CD14-positive monocyte (primary cell): ENCODE data around the gene ZNF888. TPM values are rescaled to one million over a fixed set of nuclear protein-coding genes. Genes with fewer than 3 reads are reported as not detected.
"Not testable (repeated sequence)": the region's sequence is repeated elsewhere in the genome, so short reads cannot be mapped to it uniquely, and the experiment has no call there.

Experiments
- DNase-seq, 3 donors: peaks; one replicate each; pipeline ENCODE4 v3.0.0-alpha.2; 2011 to 2022
- H2AFZ ChIP-seq: 2 replicates; pipeline ENCODE4 v1.6.0; 2012; ENCODE audit warnings: mild to moderate bottlenecking, low read depth, low read length, inconsistent platforms; ENCODE audit not compliant: insufficient read depth, poor library complexity, severe bottlenecking
- H3K27ac ChIP-seq, 2 donors: 1 replicate in 1 of 2; 2 replicates in 1 of 2; pipeline ENCODE4 v1.5.1; 2012 to 2013; ENCODE audit warnings: low read length in 2 of 2, control low read depth in 1 of 2, inconsistent platforms in 1 of 2, low read depth in 1 of 2, mild to moderate bottlenecking in 1 of 2
- H3K27me3 ChIP-seq, 2 donors: one replicate each; pipeline versions ENCODE4 v1.6.0 to v1.6.1; 2011 to 2013; ENCODE audit warnings: low read length in 2 of 2; ENCODE audit not compliant: control insufficient read depth in 2 of 2, insufficient read depth in 2 of 2
- H3K36me3 ChIP-seq, 2 donors: replicated peaks in 1 of 2; 1 replicate in 1 of 2; 2 replicates in 1 of 2; pipeline versions ENCODE4 v1.5.1 to v1.6.1; 2012 to 2013; ENCODE audit warnings: low read length in 2 of 2, control low read depth in 1 of 2, inconsistent platforms in 1 of 2, mild to moderate bottlenecking in 1 of 2; ENCODE audit not compliant: insufficient read depth in 2 of 2, control insufficient read depth in 1 of 2
- H3K4me1 ChIP-seq, 2 donors: 1 replicate in 1 of 2; 2 replicates in 1 of 2; pipeline versions ENCODE4 v1.5.1 to v1.6.1; 2012 to 2013; ENCODE audit warnings: low read length in 2 of 2, control low read depth in 1 of 2, inconsistent platforms in 1 of 2, mild to moderate bottlenecking in 1 of 2, moderate library complexity in 1 of 2; ENCODE audit not compliant: insufficient read depth in 2 of 2, control insufficient read depth in 1 of 2
- H3K4me2 ChIP-seq: replicated peaks from 2 replicates; pipeline ENCODE3; 2012; ENCODE audit warnings: low read length, moderate library complexity, mild to moderate bottlenecking; ENCODE audit not compliant: poor library complexity, severe bottlenecking; ENCODE audit errors: extremely low read depth
- H3K4me3 ChIP-seq, 3 experiments: fragments of 200-600 bp in 1 of 3; sonication (generic) in 1 of 3; replicated peaks in 1 of 3; 1 replicate in 2 of 3; 2 replicates in 1 of 3; pipeline ENCODE4 v1.5.1; 2011 to 2013; ENCODE audit warnings: low read length in 3 of 3, mild to moderate bottlenecking in 3 of 3, control low read depth in 2 of 3, low read depth in 2 of 3, inconsistent platforms in 1 of 3, moderate library complexity in 1 of 3
- H3K79me2 ChIP-seq: 2 replicates; pipeline ENCODE4 v1.6.0; 2012; ENCODE audit warnings: mild to moderate bottlenecking, control low read depth, inconsistent platforms, low read length, moderate library complexity; ENCODE audit not compliant: insufficient read depth
- H3K9ac ChIP-seq: 2 replicates; pipeline ENCODE4 v1.6.0; 2017; ENCODE audit warnings: low read length, mild to moderate bottlenecking; ENCODE audit not compliant: insufficient read depth, poor library complexity, severe bottlenecking
- H3K9me3 ChIP-seq, 2 donors: replicated peaks in 1 of 2; 1 replicate in 1 of 2; 2 replicates in 1 of 2; pipeline versions ENCODE4 v1.5.1 to v1.6.1; 2012 to 2013; ENCODE audit warnings: low read length in 2 of 2, control low read depth in 1 of 2; ENCODE audit not compliant: control insufficient read depth in 1 of 2, insufficient read depth in 1 of 2
- H4K20me1 ChIP-seq: 2 replicates; pipeline ENCODE4 v1.6.0; 2012; ENCODE audit warnings: mild to moderate bottlenecking, low read length, control low read depth, moderate library complexity; ENCODE audit not compliant: insufficient read depth
- H3K27ac Mint-ChIP-seq, 7 donors: one replicate each; pipeline ENCODE4 v1.8.0; 2020; ENCODE audit warnings: mild to moderate bottlenecking in 7 of 7, mixed read lengths in 7 of 7, moderate library complexity in 6 of 7, inconsistent platforms in 2 of 7
- H3K27me3 Mint-ChIP-seq, 3 donors: one replicate each; pipeline ENCODE4 v1.8.0; 2021 to 2022; ENCODE audit warnings: low read depth in 3 of 3, mild to moderate bottlenecking in 3 of 3, mixed read lengths in 3 of 3, moderate library complexity in 3 of 3, inconsistent platforms in 1 of 3
- H3K36me3 Mint-ChIP-seq, 2 donors: one replicate each; pipeline ENCODE4 v1.8.0; 2020; ENCODE audit warnings: mixed read lengths in 2 of 2, inconsistent platforms in 1 of 2, mild to moderate bottlenecking in 1 of 2
- H3K4me1 Mint-ChIP-seq: one replicate; pipeline ENCODE4 v1.8.0; 2020; ENCODE audit warnings: mild to moderate bottlenecking, mixed read lengths
- H3K4me3 Mint-ChIP-seq, 2 donors: one replicate each; pipeline ENCODE4 v1.8.0; 2020; ENCODE audit warnings: mild to moderate bottlenecking in 2 of 2, mixed read lengths in 2 of 2, moderate library complexity in 1 of 2
- H3K9me3 Mint-ChIP-seq, 7 donors: one replicate each; pipeline ENCODE4 v1.8.0; 2020 to 2022; ENCODE audit warnings: mixed read lengths in 7 of 7, mild to moderate bottlenecking in 6 of 7, moderate library complexity in 6 of 7, inconsistent platforms in 2 of 7
- CTCF ChIP-seq: fragments of 200-600 bp; IDR thresholded peaks from one replicate; pipeline ENCODE4 v1.8.0; 2022; ENCODE audit warnings: antibody characterized with exemption, mild to moderate bottlenecking
- WGBS: methylation state at CpG from one replicate; pipeline ENCODE4 v1.1.5; 2013; ENCODE audit warnings: missing lambda C conversion rate; ENCODE audit not compliant: insufficient coverage; 5-methylcytosine and 5-hydroxymethylcytosine counted together
- intact Hi-C, 2 donors: fragments of 100-400 bp; cut with micrococcal nuclease; formaldehyde crosslinking; loops; one replicate each; pipeline versions ENCODE4 v1.15.0 to v1.15.1; 2023
- polyA plus RNA-seq, 3 donors: library from polyadenylated mRNA; depleted of rRNA in 1 of 3; unstranded in 2 of 3; stranded (reverse) in 1 of 3; fragments of 300-500 nt in 2 of 3; fragments of >200 nt in 1 of 3; fragmentation: Illumina TruSeq in 2 of 3; gene quantifications; 1 replicate in 2 of 3; 2 replicates in 1 of 3; pipeline ENCODE4 v1.2.3, GENCODE V29; 2012 to 2021

ZNF888 gene
- polyA plus RNA-seq, 3 donors: 0.71 to 1.7 (median 1.4) TPM

- no peaks in the 10 kb centered on the region for H3K27me3 ChIP-seq
- H3K4me2 ChIP-seq: no peak overlapping the region
- H3K36me3 ChIP-seq: peaks cover 0 to 6% of the 10 kb centered on the region in 2 donors
- Mint-ChIP-seq H3K9me3 (peaks cover 0 to 42% (median 22%) of the 10 kb centered on the region in 7 donors), H3K4me1 (peaks cover 42% of the 10 kb centered on the region), H3K4me3 (no peak overlapping the region), H3K27ac (peak overlapping the region in 1 of 7 donors; percentile 60), H3K27me3 (peaks cover 0 to 2% (median 0%) of the 10 kb centered on the region in 3 donors), H3K36me3 (peaks cover 6 to 45% of the 10 kb centered on the region in 2 donors)
- peak overlapping the region in 1 of 2 donors; percentile 20 for H3K27ac ChIP-seq
- DNase-seq: peak; percentile 7 to 20 (median 14)
- H3K4me3 ChIP-seq: no peak overlapping the region
- no peak overlapping the region for H3K9ac ChIP-seq
- H3K9me3 ChIP-seq: peaks cover 0 to 21% of the 10 kb centered on the region in 2 donors
- no peak for TF ChIP-seq CTCF
- H2AFZ ChIP-seq: no peak overlapping the region
- intact Hi-C loops: no loop called here
- H4K20me1 ChIP-seq: no peaks in the 10 kb centered on the region
- peaks cover 61% of the 10 kb centered on the region for H3K79me2 ChIP-seq
- 85% methylated on average over 2 of the region's 8 CpGs for WGBS
- peaks cover 27 to 36% of the 10 kb centered on the region in 2 donors for H3K4me1 ChIP-seq
Observed at GRCh38 chr19:52935434-52935833, 12.2 kb upstream of the ZNF888 start.

GRCh38 chr19:52924641-52925040, 1.4 kb upstream of the ZNF888 start:
- H3K9me3 Mint-ChIP-seq: not testable (repeated sequence)

More at GRCh38 chr19:52924641-52925040, 1.4 kb upstream of the ZNF888 start:
- H3K27me3 ChIP-seq, H4K20me1 ChIP-seq, H3K9ac ChIP-seq, H3K9me3 ChIP-seq, H2AFZ ChIP-seq, H3K27me3 Mint-ChIP-seq, H3K4me3 Mint-ChIP-seq: not testable (repeated sequence)
- H3K4me3 ChIP-seq: peak overlapping the region in 1 of 3 experiments; percentile 87
- peaks cover 22% of the 10 kb centered on the region for H3K79me2 ChIP-seq
- Mint-ChIP-seq H3K36me3 (peaks cover 23 to 29% of the 10 kb centered on the region in 2 donors), H3K4me1 (peaks cover 34% of the 10 kb centered on the region), H3K27ac (peak overlapping the region in 6 of 7 donors; percentile 70 to 93 (median 82))
- WGBS: 27% methylated on average over 1 of the region's 9 CpGs
- peak overlapping the region; percentile 94 for H3K4me2 ChIP-seq
- DNase-seq: peak; percentile 12 to 39 (median 25)
- intact Hi-C loops: loop anchor here in 1 of 2 donors (5.0 to 10.0 kb wide), 2 partner anchors 38 to 270 kb away; partner anchors contain the start of genes ZNF665 and ZNF816
- peak overlapping the region in 1 of 2 donors; percentile 83 for H3K27ac ChIP-seq
- peaks cover 24 to 29% of the 10 kb centered on the region in 2 donors for H3K4me1 ChIP-seq
- peaks cover 8 to 21% of the 10 kb centered on the region in 2 donors for H3K36me3 ChIP-seq
